Cardiac fibroblast (primary cell): ENCODE results near the gene CTSD.

Source experiments
- DNase-seq, 2 donors: peaks; one replicate each; pipeline versions ENCODE4 v3.0.0 to v3.0.0-alpha.2; 2010; ENCODE audit warnings: low read depth in 2 of 2
- H3K4me3 ChIP-seq, 2 donors: replicated peaks in 1 of 2; 1 replicate in 1 of 2; 2 replicates in 1 of 2; pipeline ENCODE4 v1.5.1; 2011; ENCODE audit warnings: low read depth in 2 of 2, low read length in 2 of 2, mild to moderate bottlenecking in 2 of 2, moderate library complexity in 1 of 2
- TF ChIP-seq, protein P1 (sequence below): IDR thresholded peaks from one replicate; pipeline ENCODE4 v1.5.1; 2011; ENCODE audit warnings: low read depth, mild to moderate bottlenecking, low read length, inconsistent platforms

CTSD gene

DNA sequence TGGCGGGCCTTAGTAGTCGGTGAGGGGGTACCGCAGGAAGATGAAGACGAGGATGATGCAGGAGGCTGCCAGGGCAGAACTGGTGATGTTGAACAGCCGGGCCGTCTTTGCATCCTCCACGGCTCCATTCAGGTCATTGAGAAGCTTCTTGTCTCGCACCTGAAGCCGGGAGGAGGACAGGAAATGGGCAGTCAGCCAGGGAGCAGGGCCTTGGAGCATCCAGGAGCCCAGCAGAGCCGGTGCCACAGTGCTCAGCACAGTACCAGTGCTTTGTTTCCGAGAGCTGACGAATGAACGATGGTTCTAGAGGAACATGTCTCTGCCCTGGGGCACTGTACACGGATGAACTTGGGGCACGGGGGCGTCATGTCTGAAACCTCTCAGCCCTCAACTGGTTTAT, 28.5 kb downstream of the CTSD start:
- TF ChIP-seq, protein P1, sequence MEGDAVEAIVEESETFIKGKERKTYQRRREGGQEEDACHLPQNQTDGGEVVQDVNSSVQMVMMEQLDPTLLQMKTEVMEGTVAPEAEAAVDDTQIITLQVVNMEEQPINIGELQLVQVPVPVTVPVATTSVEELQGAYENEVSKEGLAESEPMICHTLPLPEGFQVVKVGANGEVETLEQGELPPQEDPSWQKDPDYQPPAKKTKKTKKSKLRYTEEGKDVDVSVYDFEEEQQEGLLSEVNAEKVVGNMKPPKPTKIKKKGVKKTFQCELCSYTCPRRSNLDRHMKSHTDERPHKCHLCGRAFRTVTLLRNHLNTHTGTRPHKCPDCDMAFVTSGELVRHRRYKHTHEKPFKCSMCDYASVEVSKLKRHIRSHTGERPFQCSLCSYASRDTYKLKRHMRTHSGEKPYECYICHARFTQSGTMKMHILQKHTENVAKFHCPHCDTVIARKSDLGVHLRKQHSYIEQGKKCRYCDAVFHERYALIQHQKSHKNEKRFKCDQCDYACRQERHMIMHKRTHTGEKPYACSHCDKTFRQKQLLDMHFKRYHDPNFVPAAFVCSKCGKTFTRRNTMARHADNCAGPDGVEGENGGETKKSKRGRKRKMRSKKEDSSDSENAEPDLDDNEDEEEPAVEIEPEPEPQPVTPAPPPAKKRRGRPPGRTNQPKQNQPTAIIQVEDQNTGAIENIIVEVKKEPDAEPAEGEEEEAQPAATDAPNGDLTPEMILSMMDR = no peak
- no peak for DNase-seq
- H3K4me3 ChIP-seq = no peak overlapping the region

DNA sequence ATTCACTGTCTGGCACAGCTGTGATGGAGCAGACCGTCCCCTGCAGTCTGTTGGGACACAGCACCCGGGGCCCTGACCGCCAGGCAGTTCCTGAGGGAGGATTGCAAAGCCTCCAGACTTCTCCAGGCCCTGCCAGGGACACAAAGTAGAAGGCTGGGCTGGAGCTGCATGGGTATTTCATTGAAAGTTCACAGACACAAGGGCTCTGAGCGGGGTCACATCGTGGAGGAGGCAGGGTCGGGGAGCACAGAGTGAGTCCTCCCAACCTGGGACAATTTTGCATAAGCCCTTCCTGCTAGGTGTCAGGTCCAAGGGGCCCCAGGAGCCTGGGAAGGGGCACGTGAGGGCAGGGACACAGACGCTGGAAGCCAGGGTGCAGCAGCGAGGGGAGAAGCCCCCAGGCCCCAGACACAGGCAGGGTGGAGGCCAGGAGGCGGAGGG, 29.1 kb downstream of the CTSD start:
- DNase-seq = no peak
- TF ChIP-seq, protein P1 = no peak
- no peak overlapping the region for H3K4me3 ChIP-seq

DNA sequence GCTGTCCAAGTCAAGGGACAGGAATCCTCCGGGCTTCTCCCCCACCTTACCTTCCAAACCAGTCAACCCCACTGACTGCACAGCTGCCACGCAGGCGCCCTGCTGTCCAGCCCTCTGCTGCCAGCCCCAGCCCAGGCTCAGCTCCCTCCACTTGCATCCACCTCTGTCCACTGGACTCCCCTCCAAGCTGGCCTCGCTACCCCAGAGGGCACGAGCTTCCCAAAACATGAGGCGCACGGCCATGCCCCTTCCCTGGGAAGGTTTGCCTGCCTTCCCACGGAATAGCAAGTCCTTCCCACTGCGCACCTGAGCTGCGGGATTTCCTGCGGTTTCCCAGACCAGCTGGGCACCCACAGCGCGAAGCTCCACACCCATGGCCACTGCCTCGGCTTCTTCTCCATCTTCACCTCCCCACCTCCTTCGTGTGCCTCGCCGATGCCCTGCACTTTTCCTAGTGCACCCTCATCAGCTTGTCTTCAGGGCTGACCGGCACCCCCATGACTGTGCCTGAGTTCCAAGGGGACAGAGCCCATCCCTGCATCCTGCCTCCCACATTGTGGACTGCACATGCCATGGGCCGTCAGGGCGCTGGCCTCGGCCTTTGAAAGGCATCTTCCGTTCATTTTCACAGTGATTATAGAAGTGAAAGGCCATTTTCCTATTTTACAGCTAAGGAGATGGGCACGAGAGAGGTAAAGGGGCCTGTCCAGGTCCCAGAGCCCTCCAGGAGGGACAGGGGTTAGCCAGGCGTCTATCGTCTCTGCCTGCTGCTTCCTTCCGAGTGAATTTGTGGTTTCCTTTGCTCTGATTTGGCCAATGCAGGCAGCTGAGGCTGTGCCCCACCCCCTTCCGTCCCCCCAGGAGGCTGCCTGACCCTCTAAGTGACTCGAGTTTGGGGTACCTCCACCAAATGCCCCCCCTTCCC, 29.7 kb downstream of the CTSD start:
- H3K4me3 ChIP-seq = no peak overlapping the region
- no peak for DNase-seq
- TF ChIP-seq, protein P1 = no peak

- TF ChIP-seq, protein P1 = no peak
- no peak for DNase-seq
Observed at GRCh38 chr11:1733009-1733715, 30.6 kb downstream of the CTSD start.

DNA sequence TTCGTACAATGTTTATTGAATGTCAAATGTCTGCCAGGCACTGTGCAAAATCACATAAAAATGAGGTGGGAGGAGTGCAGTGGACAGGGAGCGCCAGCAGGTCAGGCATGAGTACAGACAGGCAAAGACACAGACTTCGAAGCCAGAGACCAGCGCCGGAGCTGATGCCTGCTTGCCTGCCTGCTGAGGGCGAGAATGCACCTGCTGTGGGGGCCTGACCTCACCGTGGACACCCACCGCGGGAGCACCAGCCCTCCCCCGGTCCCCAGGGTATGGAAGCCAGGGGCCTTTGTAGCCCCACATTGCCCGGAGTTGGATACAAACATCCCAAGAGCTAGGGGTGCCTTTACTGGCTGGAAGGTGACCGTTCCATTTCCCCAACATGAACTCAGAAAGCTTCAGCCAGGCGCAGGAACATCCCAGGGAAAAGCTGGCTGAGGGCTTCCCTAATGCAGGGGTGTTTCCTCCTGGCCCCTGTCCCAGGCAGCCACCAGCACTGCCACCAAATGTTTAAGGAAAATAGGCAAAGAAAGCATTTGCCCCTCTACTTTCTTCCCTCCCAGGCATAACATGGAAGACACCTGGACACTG, 31.2 kb downstream of the CTSD start:
- DNase-seq = no peak
- no peak overlapping the region for H3K4me3 ChIP-seq
- TF ChIP-seq, protein P1 = no peak

More at GRCh38 chr11:1733009-1733715, 30.6 kb downstream of the CTSD start:
- H3K4me3 ChIP-seq = no peak overlapping the region

DNA sequence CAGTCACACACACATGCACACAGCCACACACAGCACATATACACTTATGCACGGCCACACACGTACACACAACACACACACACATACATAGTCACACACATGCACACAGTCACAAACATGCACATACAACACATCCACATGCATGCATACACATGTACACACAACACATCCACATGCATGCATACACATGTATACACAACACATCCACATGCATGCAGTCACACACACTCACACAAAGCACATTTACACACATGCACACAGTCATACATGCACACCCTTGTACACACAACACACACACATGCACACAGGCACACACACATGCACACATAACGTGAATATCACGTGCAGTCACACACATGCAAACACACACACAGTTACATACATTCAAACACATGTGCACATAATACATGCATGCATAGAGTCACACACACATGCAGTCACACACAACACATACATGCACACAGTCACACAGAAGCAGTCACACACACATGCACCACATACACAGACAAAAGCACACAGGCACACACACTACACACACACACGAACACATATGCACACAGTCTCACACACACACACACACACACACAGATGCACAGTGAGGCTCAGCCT, 32.2 kb downstream of the CTSD start:
- TF ChIP-seq, protein P1 = no peak
- no peak for DNase-seq
- H3K4me3 ChIP-seq = no peak overlapping the region
